ENCODE data around the gene KIF26B. TPM values are rescaled to one million over a fixed set of nuclear protein-coding genes. Genes with fewer than 3 reads are reported as not detected.
A peak's percentile ranks its signal among the peaks of the same experiment; 100 is the strongest.

Gene KIF26B
- total RNA-seq, 1 donor from 2014 or later: 3.4 TPM

- DNase-seq (ENCODE audit: low spot score): no peak
- Mint-ChIP-seq H3K27ac (ENCODE audit: unreplicated experiment) (no peak overlapping the region), H3K9me3 (ENCODE audit: unreplicated experiment) (peaks cover 7% of the 10 kb centered on the region), H3K4me1 (ENCODE audit: unreplicated experiment) (peaks cover 3% of the 10 kb centered on the region), H3K36me3 (ENCODE audit: low read depth, unreplicated experiment) (peaks cover 7% of the 10 kb centered on the region), H3K4me3 (ENCODE audit: unreplicated experiment) (no peak overlapping the region), H3K27me3 (ENCODE audit: unreplicated experiment) (no peaks in the 10 kb centered on the region)
- TF ChIP-seq CTCF (IDR thresholded peaks at IDR 0.05; ENCODE audit: unreplicated experiment): no peak
These were observed 124.6 kb downstream of the KIF26B start for GRCh38 chr1:245279346-245279745.

- TF ChIP-seq CTCF (IDR thresholded peaks at IDR 0.05; ENCODE audit: unreplicated experiment): no peak
- Mint-ChIP-seq H3K4me3 (ENCODE audit: unreplicated experiment) (peak overlapping the region; percentile 53), H3K9me3 (ENCODE audit: unreplicated experiment) (peaks cover 7% of the 10 kb centered on the region), H3K27me3 (ENCODE audit: unreplicated experiment) (no peaks in the 10 kb centered on the region), H3K36me3 (ENCODE audit: low read depth, unreplicated experiment) (peaks cover 7% of the 10 kb centered on the region), H3K4me1 (ENCODE audit: unreplicated experiment) (peaks cover 1% of the 10 kb centered on the region), H3K27ac (ENCODE audit: unreplicated experiment) (no peak overlapping the region)
- no peak for DNase-seq (ENCODE audit: low spot score)
These were observed 128.2 kb downstream of the KIF26B start for GRCh38 chr1:245283001-245283400.

- no peak for DNase-seq (ENCODE audit: low spot score)
- Mint-ChIP-seq H3K27ac (ENCODE audit: unreplicated experiment) (no peak overlapping the region), H3K4me3 (ENCODE audit: unreplicated experiment) (no peak overlapping the region), H3K27me3 (ENCODE audit: unreplicated experiment) (no peaks in the 10 kb centered on the region), H3K36me3 (ENCODE audit: low read depth, unreplicated experiment) (peaks cover 7% of the 10 kb centered on the region), H3K9me3 (ENCODE audit: unreplicated experiment) (peaks cover 7% of the 10 kb centered on the region), H3K4me1 (ENCODE audit: unreplicated experiment) (peaks cover 22% of the 10 kb centered on the region)
- no peak for TF ChIP-seq CTCF (IDR thresholded peaks at IDR 0.05; ENCODE audit: unreplicated experiment)
These were observed 130.4 kb downstream of the KIF26B start for GRCh38 chr1:245285168-245285567.

- no peak for DNase-seq (ENCODE audit: low spot score)
- Mint-ChIP-seq H3K27me3 (ENCODE audit: unreplicated experiment) (peaks cover 2% of the 10 kb centered on the region), H3K27ac (ENCODE audit: unreplicated experiment) (no peak overlapping the region)
These were observed 134.0 kb downstream of the KIF26B start for GRCh38 chr1:245288796-245289195.

GRCh38 chr1:245290836-245291235 lies 136.1 kb downstream of the KIF26B start:
- no peak for DNase-seq (ENCODE audit: low spot score)
- H3K4me1 Mint-ChIP-seq (ENCODE audit: unreplicated experiment): peaks cover 40% of the 10 kb centered on the region
- no peak for TF ChIP-seq CTCF (IDR thresholded peaks at IDR 0.05; ENCODE audit: unreplicated experiment)
- H3K27me3 Mint-ChIP-seq (ENCODE audit: unreplicated experiment): peaks cover 2% of the 10 kb centered on the region
- no peak overlapping the region for H3K4me3 Mint-ChIP-seq (ENCODE audit: unreplicated experiment)
- no peak overlapping the region for H3K27ac Mint-ChIP-seq (ENCODE audit: unreplicated experiment)
- no peaks in the 10 kb centered on the region for H3K36me3 Mint-ChIP-seq (ENCODE audit: low read depth, unreplicated experiment)
- no peaks in the 10 kb centered on the region for H3K9me3 Mint-ChIP-seq (ENCODE audit: unreplicated experiment)

More at GRCh38 chr1:245288796-245289195, 134.0 kb downstream of the KIF26B start:
- H3K9me3 Mint-ChIP-seq (ENCODE audit: unreplicated experiment): no peaks in the 10 kb centered on the region
- no peak overlapping the region for H3K4me3 Mint-ChIP-seq (ENCODE audit: unreplicated experiment)
- peaks cover 40% of the 10 kb centered on the region for H3K4me1 Mint-ChIP-seq (ENCODE audit: unreplicated experiment)
- no peaks in the 10 kb centered on the region for H3K36me3 Mint-ChIP-seq (ENCODE audit: low read depth, unreplicated experiment)
- no peak for TF ChIP-seq CTCF (IDR thresholded peaks at IDR 0.05; ENCODE audit: unreplicated experiment)
